H1 (cell line): ENCODE results near the gene BRD1. TPM values are rescaled to one million over a fixed set of nuclear protein-coding genes. Genes with fewer than 3 reads are reported as not detected.
A peak's percentile ranks its signal among the peaks of the same experiment; 100 is the strongest.

ENCODE experiments used
- CTCF ChIA-PET: fragments of 300-600 bp; sonication (Branson Sonifier 250); formaldehyde crosslinking; loops from one replicate; lab custom pipeline; 2021; ENCODE audit not compliant: partially characterized antibody; lab: Charles Lee
- POLR2A ChIA-PET: fragments of 300-600 bp; sonication (Branson Sonifier 250); formaldehyde crosslinking; loops from one replicate; lab custom pipeline; 2021; ENCODE audit warnings: inconsistent platforms; ENCODE audit not compliant: partially characterized antibody; lab: Charles Lee
- DNase-seq, 2 experiments: peaks; one replicate each; pipeline versions ENCODE4 v3.0.0 to v3.0.0-alpha.2; 2010 to 2022; ENCODE audit warnings: low spot score in 2 of 2, low read depth in 1 of 2, mixed read lengths in 1 of 2
- FAIRE-seq: peaks from 2 replicates; lab custom pipeline; 2011; peaks lifted over from hg19 to GRCh38; lab: Jason Lieb, UNC
- H2AFZ ChIP-seq: 2 replicates; pipeline ENCODE4 v1.8.1; 2012; ENCODE audit warnings: low read length, inconsistent platforms
- H2AK5ac ChIP-seq: 2 replicates; pipeline ENCODE4 v1.6.1; 2013; ENCODE audit warnings: low read depth, low read length
- H2BK120ac ChIP-seq: replicated peaks from 2 replicates; pipeline ENCODE3; 2013; ENCODE audit warnings: low read depth, low read length, inconsistent platforms
- H2BK12ac ChIP-seq: 2 replicates; pipeline ENCODE4 v1.6.1; 2013; ENCODE audit warnings: low read depth, low read length
- H2BK15ac ChIP-seq: 2 replicates; pipeline ENCODE4 v1.6.1; 2013; ENCODE audit warnings: low read length
- H2BK20ac ChIP-seq: 2 replicates; pipeline ENCODE4 v1.6.1; 2013; ENCODE audit warnings: low read length
- H2BK5ac ChIP-seq: 2 replicates; pipeline ENCODE4 v1.6.1; 2013; ENCODE audit warnings: low read depth, low read length
- H3K14ac ChIP-seq: 2 replicates; pipeline ENCODE4 v1.6.1; 2013; ENCODE audit warnings: inconsistent platforms; ENCODE audit not compliant: insufficient read length
- H3K18ac ChIP-seq: 2 replicates; pipeline ENCODE4 v1.6.1; 2013; ENCODE audit warnings: low read length; ENCODE audit errors: extremely low read depth
- H3K23ac ChIP-seq: 2 replicates; pipeline ENCODE4 v1.6.1; 2013; ENCODE audit warnings: inconsistent platforms; ENCODE audit not compliant: insufficient read length
- H3K23me2 ChIP-seq: 2 replicates; pipeline ENCODE4 v1.6.1; 2013; ENCODE audit warnings: low read depth, low read length
- H3K27ac ChIP-seq: 2 replicates; pipeline ENCODE4 v1.6.1; 2011; ENCODE audit warnings: low read depth, low read length, inconsistent platforms
- H3K27me3 ChIP-seq, 4 experiments: replicated peaks in 1 of 4; 1 replicate in 1 of 4; 2 replicates in 3 of 4; pipeline versions ENCODE4 v1.6.1 to v1.8.1; 2011 to 2013; ENCODE audit warnings: low read length in 3 of 4, mild to moderate bottlenecking in 3 of 4, inconsistent platforms in 2 of 4, mixed read lengths in 2 of 4, moderate library complexity in 1 of 4; ENCODE audit not compliant: control insufficient read depth in 3 of 4, insufficient read depth in 3 of 4; ENCODE audit errors: extremely low read depth in 1 of 4
- H3K36me3 ChIP-seq, 4 experiments: 2 replicates each; pipeline versions ENCODE4 v1.6.1 to v1.8.1; 2011 to 2013; ENCODE audit warnings: mild to moderate bottlenecking in 4 of 4, low read length in 3 of 4, moderate library complexity in 2 of 4, control low read depth in 1 of 4, inconsistent platforms in 1 of 4; ENCODE audit not compliant: insufficient read depth in 4 of 4, control insufficient read depth in 2 of 4
- H3K4ac ChIP-seq: replicated peaks from 2 replicates; pipeline ENCODE3; 2013; ENCODE audit warnings: low read length, low read depth, mixed read lengths, inconsistent platforms; ENCODE audit not compliant: insufficient read length
- H3K4me1 ChIP-seq, 4 experiments: replicated peaks in 1 of 4; 1 replicate in 1 of 4; 2 replicates in 3 of 4; pipeline versions ENCODE4 v1.6.1 to v1.8.1; 2011 to 2013; ENCODE audit warnings: low read length in 3 of 4, inconsistent platforms in 2 of 4, mixed read lengths in 1 of 4; ENCODE audit not compliant: insufficient read depth in 4 of 4, control insufficient read depth in 3 of 4
- H3K4me2 ChIP-seq, 2 experiments: 2 replicates each; pipeline versions ENCODE4 v1.6.1 to v1.8.1; 2011 to 2013; ENCODE audit warnings: low read depth in 2 of 2, low read length in 2 of 2, control low read depth in 1 of 2, inconsistent platforms in 1 of 2, mild to moderate bottlenecking in 1 of 2; ENCODE audit not compliant: insufficient read depth in 1 of 2
- H3K4me3 ChIP-seq, 4 experiments: fragments of 200-600, 300-600 bp in 1 of 4; sonication (generic), shearing (Covaris generic), sonication (Bioruptor Twin) in 1 of 4; 2 replicates each; pipeline versions ENCODE4 v1.5.1 to v1.8.1; 2011 to 2016; ENCODE audit warnings: low read length in 4 of 4, low read depth in 3 of 4, control low read depth in 2 of 4, inconsistent platforms in 2 of 4, mild to moderate bottlenecking in 2 of 4, mixed read lengths in 1 of 4, moderate library complexity in 1 of 4; ENCODE audit not compliant: insufficient read depth in 2 of 4; ENCODE audit errors: extremely low read depth in 1 of 4
- H3K56ac ChIP-seq: replicated peaks from 2 replicates; pipeline ENCODE3; 2013; ENCODE audit warnings: low read depth, mild to moderate bottlenecking, mixed read lengths, low read length, inconsistent platforms; ENCODE audit not compliant: insufficient read length
- H3K79me1 ChIP-seq: 2 replicates; pipeline ENCODE4 v1.6.1; 2013; ENCODE audit warnings: low read depth, low read length, control low read depth
- H3K79me2 ChIP-seq, 2 experiments: 2 replicates each; pipeline versions ENCODE4 v1.6.1 to v1.8.1; 2012 to 2013; ENCODE audit warnings: low read length in 2 of 2, mild to moderate bottlenecking in 2 of 2, inconsistent platforms in 1 of 2; ENCODE audit not compliant: insufficient read depth in 2 of 2, control insufficient read depth in 1 of 2
- H3K9ac ChIP-seq, 4 experiments: replicated peaks in 1 of 4; 1 replicate in 1 of 4; 2 replicates in 3 of 4; pipeline versions ENCODE4 v1.6.1 to v1.8.1; 2011 to 2013; ENCODE audit warnings: low read depth in 3 of 4, low read length in 3 of 4, control low read depth in 2 of 4, mild to moderate bottlenecking in 2 of 4, moderate library complexity in 2 of 4, inconsistent platforms in 1 of 4; ENCODE audit errors: extremely low read depth in 1 of 4
- H3K9me3 ChIP-seq, 2 experiments: 2 replicates each; pipeline versions ENCODE4 v1.6.1 to v1.8.1; 2012 to 2013; ENCODE audit warnings: mild to moderate bottlenecking in 2 of 2, moderate library complexity in 2 of 2, control low read depth in 1 of 2, inconsistent platforms in 1 of 2, low read depth in 1 of 2, low read length in 1 of 2, mixed read lengths in 1 of 2; ENCODE audit not compliant: insufficient read depth in 2 of 2
- H4K20me1 ChIP-seq, 2 experiments: replicated peaks in 1 of 2; 2 replicates each; pipeline versions ENCODE3 to v1.8.1; 2011 to 2013; ENCODE audit warnings: inconsistent platforms in 2 of 2, low read length in 2 of 2, mild to moderate bottlenecking in 1 of 2; ENCODE audit not compliant: insufficient read depth in 2 of 2, control insufficient read depth in 1 of 2
- H4K5ac ChIP-seq: 2 replicates; pipeline ENCODE4 v1.6.1; 2013; ENCODE audit warnings: low read length, low read depth, mixed read lengths, inconsistent platforms; ENCODE audit not compliant: insufficient read length
- H4K8ac ChIP-seq: 2 replicates; pipeline ENCODE4 v1.8.0; 2013; ENCODE audit warnings: mild to moderate bottlenecking, moderate library complexity, low read length, inconsistent platforms; ENCODE audit not compliant: insufficient read depth; ENCODE audit errors: extremely low read depth
- H4K91ac ChIP-seq: replicated peaks from 2 replicates; pipeline ENCODE3; 2013; ENCODE audit warnings: low read length, mixed read lengths, inconsistent platforms; ENCODE audit not compliant: insufficient read length
- CHD1 ChIP-seq: IDR thresholded peaks from 2 replicates; pipeline ENCODE4 v1.6.1; 2012; ENCODE audit warnings: low read depth, low read length, improper control_type of control experiment
- WGBS, 2 experiments: shearing (Covaris generic) in 1 of 2; methylation state at CpG; one replicate each; pipeline versions ENCODE4 v1.1.6 to v1.1.7; 2013 to 2015; ENCODE audit warnings: low lambda C conversion rate in 2 of 2, mixed read lengths in 2 of 2, inconsistent platforms in 1 of 2, low coverage in 1 of 2, missing lambda C conversion rate in 1 of 2; ENCODE audit not compliant: insufficient replicate concordance in 2 of 2, insufficient coverage in 1 of 2, insufficient read length in 1 of 2; ENCODE audit errors: extremely low coverage in 1 of 2, missing lambda C conversion rate in 1 of 2; 5-methylcytosine and 5-hydroxymethylcytosine counted together
- polyA plus RNA-seq, 7 experiments: library from polyadenylated mRNA; depleted of rRNA in 3 of 7; stranded (reverse) in 5 of 7; unstranded in 2 of 7; fragments of >200 nt in 5 of 7; fragments of 200-250 nt in 2 of 7; gene quantifications; 1 replicate in 5 of 7; 2 replicates in 1 of 7; 4 replicates in 1 of 7; pipeline versions ENCODE4 v1.2.1 to v1.2.3, GENCODE V29; 2011 to 2013; ENCODE audit warnings: missing spikeins in 2 of 7, mixed read lengths in 2 of 7
- total RNA-seq: library from RNA; stranded (reverse); fragmentation: NEBNext Ultra II Directional; extraction: Animal tissue kit (Norgen Biotek cat#: 25700); gene quantifications from 2 replicates; pipeline ENCODE4 v1.2.1, GENCODE V29; 2021
- TF ChIP-seq, protein P1 (sequence below): IDR thresholded peaks from 2 replicates; pipeline ENCODE4 v1.6.1; 2011; ENCODE audit warnings: low read depth, mild to moderate bottlenecking, low read length; ENCODE audit not compliant: insufficient read depth

Gene BRD1
- total and polyA plus RNA-seq, 2 of the 8 experiments (the other 6 are each of a cell fraction or from before 2014, with no cell fraction given), result 6.8 to 34.0 TPM

DNA sequence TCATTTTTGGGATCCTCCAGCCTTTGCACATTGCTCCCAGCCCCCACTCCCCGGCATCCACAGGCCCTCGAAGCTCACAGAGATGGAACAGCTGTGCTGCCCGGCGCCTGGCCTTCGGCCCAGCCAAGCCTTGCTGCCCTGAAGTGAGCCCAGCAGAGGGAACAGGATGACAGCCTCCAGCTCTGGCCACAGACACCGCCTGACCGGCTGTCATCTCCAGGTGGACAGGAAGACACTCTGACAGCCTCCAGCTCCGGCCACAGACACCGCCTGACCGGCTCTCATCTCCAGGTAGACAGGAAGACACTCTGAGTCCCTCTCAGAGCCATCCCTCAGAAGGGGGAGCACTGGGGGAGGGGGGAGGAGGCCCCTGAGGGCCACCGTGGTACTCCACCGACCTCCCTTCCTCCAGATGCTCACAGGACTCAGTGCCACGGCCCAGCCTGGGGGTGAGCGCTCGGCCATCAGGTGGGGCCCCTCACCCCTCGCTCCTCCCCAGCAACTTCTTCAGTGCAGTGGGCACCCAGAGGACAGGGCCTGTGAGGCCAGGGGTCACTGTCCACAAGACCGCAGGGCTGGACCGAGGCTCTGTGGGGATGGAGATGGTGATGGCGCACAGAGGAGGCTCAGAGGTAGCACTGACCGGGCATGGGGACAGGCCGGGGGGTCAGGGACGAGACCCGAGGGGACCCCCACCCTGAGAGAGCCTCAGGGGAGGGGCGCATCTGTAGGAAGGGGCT is 58.6 kb downstream of the BRD1 start:
- H4K5ac ChIP-seq, result no peak overlapping the region
- H4K91ac ChIP-seq, result no peak overlapping the region
- DNase-seq (peak in 1 of 2 experiments; percentile 47), FAIRE-seq (no peak)
- H3K27me3 ChIP-seq, result peaks cover 0 to 3% (median 0%) of the 10 kb centered on the region in 4 experiments; a peak in 2 of 7 replicates
- peaks cover 0 to 6% (median under 1%) of the 10 kb centered on the region in 4 experiments; a peak in 4 of 7 replicates for H3K4me1 ChIP-seq
- no peak for TF ChIP-seq CHD1
- TF ChIP-seq, protein P1, sequence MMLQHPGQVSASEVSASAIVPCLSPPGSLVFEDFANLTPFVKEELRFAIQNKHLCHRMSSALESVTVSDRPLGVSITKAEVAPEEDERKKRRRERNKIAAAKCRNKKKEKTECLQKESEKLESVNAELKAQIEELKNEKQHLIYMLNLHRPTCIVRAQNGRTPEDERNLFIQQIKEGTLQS, result no peak
- no peak overlapping the region for H3K18ac ChIP-seq
- no peak overlapping the region for H2AFZ ChIP-seq
- H3K56ac ChIP-seq, result no peak overlapping the region
- H4K8ac ChIP-seq, result no peak overlapping the region
- no peaks in the 10 kb centered on the region for H3K79me1 ChIP-seq
- no peak overlapping the region for H3K4me3 ChIP-seq
- H3K23ac ChIP-seq, result no peak overlapping the region
- no peak overlapping the region for H2BK15ac ChIP-seq
- H3K79me2 ChIP-seq, result no peaks in the 10 kb centered on the region
- H3K36me3 ChIP-seq, result peaks cover 0 to 4% (median under 1%) of the 10 kb centered on the region in 4 experiments; a peak in 3 of 8 replicates
- H4K20me1 ChIP-seq, result peaks cover 2% of the 10 kb centered on the region in 2 experiments
- H2BK20ac ChIP-seq, result no peak overlapping the region
- POLR2A ChIA-PET, result interaction anchor here (1.6 kb wide), 1 partner anchor 57 kb away, joined by 4 read pairs; no protein-coding TSS in a partner anchor
- CTCF ChIA-PET, result interaction anchor here (1.0 to 2.2 kb wide), 2 partner anchors 214 to 224 kb away, joined by 3 to 7 read pairs; no protein-coding TSS in a partner anchor
- H2AK5ac ChIP-seq, result no peak overlapping the region
- no peak overlapping the region for H2BK120ac ChIP-seq
- H3K9ac ChIP-seq, result no peak overlapping the region
- peaks cover 10% of the 10 kb centered on the region; the same call in 1 of the 2 replicates for H3K23me2 ChIP-seq
- H2BK5ac ChIP-seq, result no peak overlapping the region
- 91% methylated on average over 19 of the region's 24 CpGs; no CpG with 5 or more reads in 1 of the 2 experiments for WGBS, 2 experiments
- no peak overlapping the region for H3K4me2 ChIP-seq
- H3K4ac ChIP-seq, result no peak overlapping the region
- H3K9me3 ChIP-seq, result peaks cover 5 to 8% of the 10 kb centered on the region in 2 experiments; a peak in 2 of 4 replicates
- no peak overlapping the region for H3K27ac ChIP-seq
- no peak overlapping the region for H2BK12ac ChIP-seq
- H3K14ac ChIP-seq, result no peak overlapping the region
